Fibroblast of upper back skin (primary cell): Measurements from ENCODE around the gene TBRG4.

Source experiments
- DNase-seq: peaks from one replicate; pipeline ENCODE4 v3.0.0-alpha.2; 2013

The TBRG4 gene

GRCh38 chr7:45088146-45088701, 23.3 kb downstream of the TBRG4 start:
- DNase-seq = no peak

GRCh38 chr7:45087301-45088145, 24.0 kb downstream of the TBRG4 start:
- DNase-seq = no peak

GRCh38 chr7:45086331-45087065, 25.0 kb downstream of the TBRG4 start:
- no peak for DNase-seq

GRCh38 chr7:45085619-45086200, 25.8 kb downstream of the TBRG4 start:
- no peak for DNase-seq

- no peak for DNase-seq
Observed at GRCh38 chr7:45084901-45085618, 26.4 kb downstream of the TBRG4 start.

GRCh38 chr7:45084336-45084735, 27.2 kb downstream of the TBRG4 start:
- DNase-seq = no peak

- DNase-seq = no peak
Observed at GRCh38 chr7:45082831-45083331, 28.6 kb downstream of the TBRG4 start.

- no peak for DNase-seq
Observed at GRCh38 chr7:45082031-45082830, 29.3 kb downstream of the TBRG4 start.

- DNase-seq = no peak
Observed at GRCh38 chr7:45081670-45081974, 29.9 kb downstream of the TBRG4 start.

- DNase-seq = no peak
Observed at GRCh38 chr7:45080958-45081669, 30.4 kb downstream of the TBRG4 start.

- DNase-seq = no peak
Observed at GRCh38 chr7:45080265-45080957, 31.1 kb downstream of the TBRG4 start.

GRCh38 chr7:45078125-45078681, 33.3 kb downstream of the TBRG4 start:
- no peak for DNase-seq

- DNase-seq = no peak
Observed at GRCh38 chr7:45077579-45077978, 33.9 kb downstream of the TBRG4 start.

GRCh38 chr7:45076946-45077345, 34.6 kb downstream of the TBRG4 start:
- DNase-seq = no peak

GRCh38 chr7:45075871-45076796, 35.4 kb downstream of the TBRG4 start:
- no peak for DNase-seq

- DNase-seq = no peak
Observed at GRCh38 chr7:45075355-45075644, 36.2 kb downstream of the TBRG4 start.

- no peak for DNase-seq
Observed at GRCh38 chr7:45074528-45075354, 36.8 kb downstream of the TBRG4 start.

- no peak for DNase-seq
Observed at GRCh38 chr7:45073786-45074527, 37.5 kb downstream of the TBRG4 start.
